GM19467 (cell line): Measurements from ENCODE around the gene GSC.
"Not testable (repeated sequence)": the region's sequence is repeated elsewhere in the genome, so short reads cannot be mapped to it uniquely, and the experiment has no call there.

Experiments
- ATAC-seq: cut with Tn5 transposase; IDR thresholded peaks from one replicate; pipeline ENCODE4 v1.9.1; 2021; ENCODE audit warnings: mild to moderate bottlenecking, moderate library complexity; ENCODE audit not compliant: unreplicated experiment

Gene GSC

DNA sequence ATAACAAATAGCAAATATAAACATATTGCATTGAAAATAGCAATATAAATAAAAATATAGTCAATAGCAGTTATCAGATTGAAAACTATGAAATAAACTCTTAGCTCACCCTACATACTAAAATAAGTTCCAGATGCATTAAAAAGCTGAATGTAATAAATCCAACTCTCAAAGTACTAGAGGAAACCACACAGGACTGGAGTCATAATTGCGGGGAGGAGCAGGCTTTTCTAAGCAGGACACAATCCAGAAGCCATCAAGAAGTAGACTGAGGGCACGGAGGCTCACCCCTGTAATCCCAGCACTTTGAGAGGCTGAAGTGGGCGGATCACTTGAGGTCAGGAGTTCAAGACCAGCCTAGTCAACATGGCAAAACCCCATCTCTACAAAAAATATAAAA is 22.2 kb downstream of the GSC start:
- ATAC-seq: no peak

GRCh38 chr14:94747153-94747552 is 22.8 kb downstream of the GSC start:
- ATAC-seq: not testable (repeated sequence)

DNA sequence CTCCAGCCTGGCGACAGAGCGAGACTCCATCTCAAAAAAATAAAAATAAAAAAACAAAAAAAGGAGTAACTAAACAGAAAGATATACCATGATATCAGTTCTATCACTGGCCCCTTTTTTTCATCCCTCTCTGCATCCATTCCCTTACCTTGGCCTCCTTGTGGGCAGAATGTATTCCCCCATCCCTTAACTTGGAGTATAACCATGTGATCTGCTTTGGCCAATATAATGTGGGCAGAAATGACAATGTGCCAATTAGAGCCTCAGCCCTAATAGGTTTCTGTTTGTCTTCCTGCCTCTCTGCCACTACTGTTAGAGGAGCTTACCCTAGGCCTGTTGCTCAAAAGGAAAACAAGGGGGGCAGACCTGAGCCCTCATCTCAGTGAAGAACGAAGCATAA is 23.8 kb downstream of the GSC start:
- no peak for ATAC-seq

GRCh38 chr14:94738751-94739150 is 31.2 kb downstream of the GSC start:
- no peak for ATAC-seq

GRCh38 chr14:94738097-94738496 is 31.8 kb downstream of the GSC start:
- ATAC-seq: no peak

DNA sequence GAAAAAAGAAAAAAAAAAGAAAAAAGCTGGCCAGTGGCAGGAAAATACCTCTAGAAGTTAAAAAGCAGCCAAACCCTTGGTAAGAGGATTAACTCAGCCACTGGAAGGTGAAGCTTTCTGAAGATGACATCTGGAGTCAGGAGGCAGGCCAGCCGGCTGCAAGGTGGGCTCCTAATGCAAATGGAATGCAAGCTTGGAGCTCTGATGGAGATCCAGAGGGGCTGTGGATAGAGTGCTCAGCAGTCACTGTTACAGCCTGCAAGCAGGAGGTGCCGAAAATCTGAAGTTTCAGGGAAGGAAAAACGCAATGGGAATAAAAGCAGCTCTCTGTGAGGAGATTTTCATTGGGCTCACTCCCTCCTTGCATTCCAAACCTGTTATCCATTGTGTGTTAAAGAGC is 41.0 kb downstream of the GSC start:
- no peak for ATAC-seq

- ATAC-seq: not testable (repeated sequence)
Measured at GRCh38 chr14:94728440-94728839, 41.5 kb downstream of the GSC start.

GRCh38 chr14:94726649-94727048 is 43.3 kb downstream of the GSC start:
- ATAC-seq: not testable (repeated sequence)

- no peak for ATAC-seq
Measured at GRCh38 chr14:94724993-94725392, 44.9 kb downstream of the GSC start.

GRCh38 chr14:94722397-94722796 is 47.5 kb downstream of the GSC start:
- no peak for ATAC-seq
